IPS-18a (cell line): ENCODE measurements around the gene ZCCHC3.

Experiments
- H3K27ac ChIP-seq: one replicate; pipeline ENCODE4 v1.5.1; 2013; ENCODE audit warnings: low read length
- H3K27me3 ChIP-seq: one replicate; pipeline ENCODE4 v1.6.1; 2013; ENCODE audit warnings: mild to moderate bottlenecking, low read length; ENCODE audit not compliant: control insufficient read depth, insufficient read depth
- H3K36me3 ChIP-seq: one replicate; pipeline ENCODE4 v1.6.1; 2013; ENCODE audit warnings: low read depth, low read length; ENCODE audit not compliant: control insufficient read depth
- H3K4me1 ChIP-seq: one replicate; pipeline ENCODE4 v1.6.1; 2013; ENCODE audit warnings: low read depth, low read length; ENCODE audit not compliant: control insufficient read depth
- H3K4me3 ChIP-seq: one replicate; pipeline ENCODE4 v1.5.1; 2013; ENCODE audit warnings: low read length
- H3K9ac ChIP-seq: one replicate; pipeline ENCODE4 v1.6.1; 2013; ENCODE audit warnings: mild to moderate bottlenecking, low read length, moderate library complexity
- H3K9me3 ChIP-seq: one replicate; pipeline ENCODE4 v1.6.1; 2013; ENCODE audit warnings: low read depth, low read length; ENCODE audit not compliant: control insufficient read depth

The ZCCHC3 gene

GRCh38 chr20:288956-289692, 8.2 kb upstream of the ZCCHC3 start:
- H3K27ac ChIP-seq = no peak overlapping the region
- H3K27me3 ChIP-seq = peaks cover 12% of the 10 kb centered on the region
- H3K4me1 ChIP-seq = peaks cover 10% of the 10 kb centered on the region
- no peak overlapping the region for H3K9ac ChIP-seq
- no peaks in the 10 kb centered on the region for H3K36me3 ChIP-seq
- H3K9me3 ChIP-seq = no peaks in the 10 kb centered on the region
- peak overlapping the region; percentile 96 for H3K4me3 ChIP-seq

- Histone ChIP-seq H3K27me3 (peaks cover 12% of the 10 kb centered on the region), H3K9me3 (no peaks in the 10 kb centered on the region), H3K4me3 (peak overlapping the region; percentile 96), H3K4me1 (peaks cover 10% of the 10 kb centered on the region), H3K27ac (peak overlapping the region; percentile 59), H3K9ac (peak overlapping the region; percentile 87), H3K36me3 (no peaks in the 10 kb centered on the region)
Measured at GRCh38 chr20:289693-290083, 7.7 kb upstream of the ZCCHC3 start.

- H3K36me3 ChIP-seq = no peaks in the 10 kb centered on the region
- H3K4me3 ChIP-seq = peak within 1 kb of the TSS; percentile 96
- H3K27me3 ChIP-seq = peaks cover 18% of the 10 kb centered on the region
- peaks cover 10% of the 10 kb centered on the region for H3K4me1 ChIP-seq
- H3K27ac ChIP-seq = peak within 1 kb of the TSS; percentile 59
- no peaks in the 10 kb centered on the region for H3K9me3 ChIP-seq
- peak within 1 kb of the TSS; percentile 87 for H3K9ac ChIP-seq
Measured at GRCh38 chr20:290084-290831, 7.1 kb upstream of the ZCCHC3 start, which contains the start of gene C20orf96. Gene C20orf96 (minus strand): TSS chr20:290750. CDS start chr20:290610, 140 bp downstream.

- peaks cover 17% of the 10 kb centered on the region for H3K4me1 ChIP-seq
- peaks cover 35% of the 10 kb centered on the region for H3K27me3 ChIP-seq
- peaks cover 2% of the 10 kb centered on the region for H3K36me3 ChIP-seq
- H3K9ac ChIP-seq = no peak overlapping the region
- H3K9me3 ChIP-seq = no peaks in the 10 kb centered on the region
- H3K27ac ChIP-seq = no peak overlapping the region
- H3K4me3 ChIP-seq = no peak overlapping the region
Measured at GRCh38 chr20:294602-295001, 2.8 kb upstream of the ZCCHC3 start.

GRCh38 chr20:295804-296203, 1.6 kb upstream of the ZCCHC3 start:
- H3K36me3 ChIP-seq = peaks cover 5% of the 10 kb centered on the region
- H3K4me1 ChIP-seq = peaks cover 24% of the 10 kb centered on the region
- no peak overlapping the region for H3K9ac ChIP-seq
- H3K9me3 ChIP-seq = no peaks in the 10 kb centered on the region
- H3K4me3 ChIP-seq = no peak overlapping the region
- no peak overlapping the region for H3K27ac ChIP-seq
- H3K27me3 ChIP-seq = peaks cover 35% of the 10 kb centered on the region

GRCh38 chr20:297925-298775, 780 bp downstream of the ZCCHC3 start:
- Histone ChIP-seq H3K27ac (peak overlapping the region; percentile 90), H3K4me1 (peaks cover 41% of the 10 kb centered on the region)

GRCh38 chr20:298776-299391, 1.5 kb downstream of the ZCCHC3 start:
- Histone ChIP-seq H3K9ac (peak overlapping the region; percentile 89), H3K9me3 (no peaks in the 10 kb centered on the region), H3K4me3 (peak overlapping the region; percentile 92), H3K4me1 (peaks cover 42% of the 10 kb centered on the region), H3K27ac (no peak overlapping the region), H3K27me3 (peaks cover 23% of the 10 kb centered on the region), H3K36me3 (peaks cover 5% of the 10 kb centered on the region)

More at GRCh38 chr20:297925-298775, 780 bp downstream of the ZCCHC3 start:
- Histone ChIP-seq H3K9me3 (no peaks in the 10 kb centered on the region), H3K36me3 (peaks cover 5% of the 10 kb centered on the region), H3K4me3 (peak overlapping the region; percentile 92), H3K9ac (peak overlapping the region; percentile 89), H3K27me3 (peaks cover 23% of the 10 kb centered on the region)

GRCh38 chr20:300345-300990, 3.1 kb downstream of the ZCCHC3 start:
- no peaks in the 10 kb centered on the region for H3K9me3 ChIP-seq
- peaks cover 5% of the 10 kb centered on the region for H3K36me3 ChIP-seq
- H3K4me1 ChIP-seq = peaks cover 42% of the 10 kb centered on the region
- peaks cover 14% of the 10 kb centered on the region for H3K27me3 ChIP-seq
- H3K27ac ChIP-seq = peak overlapping the region; percentile 76
- peak overlapping the region; percentile 92 for H3K4me3 ChIP-seq
- H3K9ac ChIP-seq = peak overlapping the region; percentile 30

GRCh38 chr20:301886-302848, 4.8 kb downstream of the ZCCHC3 start:
- Histone ChIP-seq H3K27me3 (no peaks in the 10 kb centered on the region), H3K36me3 (peaks cover 5% of the 10 kb centered on the region), H3K27ac (no peak overlapping the region), H3K4me3 (no peak overlapping the region), H3K9ac (no peak overlapping the region), H3K9me3 (no peaks in the 10 kb centered on the region), H3K4me1 (peaks cover 38% of the 10 kb centered on the region)

GRCh38 chr20:305745-306144, 8.4 kb downstream of the ZCCHC3 start:
- H3K27me3 ChIP-seq = no peaks in the 10 kb centered on the region
- H3K27ac ChIP-seq = no peak overlapping the region
- no peaks in the 10 kb centered on the region for H3K9me3 ChIP-seq
- peaks cover 42% of the 10 kb centered on the region for H3K4me1 ChIP-seq
- no peak overlapping the region for H3K4me3 ChIP-seq
- no peaks in the 10 kb centered on the region for H3K36me3 ChIP-seq
- no peak overlapping the region for H3K9ac ChIP-seq
